ENCODE data around the gene ADCK2.
"Not testable (repeated sequence)": the region's sequence is repeated elsewhere in the genome, so short reads cannot be mapped to it uniquely, and the experiment has no call there.

The ADCK2 gene

DNA sequence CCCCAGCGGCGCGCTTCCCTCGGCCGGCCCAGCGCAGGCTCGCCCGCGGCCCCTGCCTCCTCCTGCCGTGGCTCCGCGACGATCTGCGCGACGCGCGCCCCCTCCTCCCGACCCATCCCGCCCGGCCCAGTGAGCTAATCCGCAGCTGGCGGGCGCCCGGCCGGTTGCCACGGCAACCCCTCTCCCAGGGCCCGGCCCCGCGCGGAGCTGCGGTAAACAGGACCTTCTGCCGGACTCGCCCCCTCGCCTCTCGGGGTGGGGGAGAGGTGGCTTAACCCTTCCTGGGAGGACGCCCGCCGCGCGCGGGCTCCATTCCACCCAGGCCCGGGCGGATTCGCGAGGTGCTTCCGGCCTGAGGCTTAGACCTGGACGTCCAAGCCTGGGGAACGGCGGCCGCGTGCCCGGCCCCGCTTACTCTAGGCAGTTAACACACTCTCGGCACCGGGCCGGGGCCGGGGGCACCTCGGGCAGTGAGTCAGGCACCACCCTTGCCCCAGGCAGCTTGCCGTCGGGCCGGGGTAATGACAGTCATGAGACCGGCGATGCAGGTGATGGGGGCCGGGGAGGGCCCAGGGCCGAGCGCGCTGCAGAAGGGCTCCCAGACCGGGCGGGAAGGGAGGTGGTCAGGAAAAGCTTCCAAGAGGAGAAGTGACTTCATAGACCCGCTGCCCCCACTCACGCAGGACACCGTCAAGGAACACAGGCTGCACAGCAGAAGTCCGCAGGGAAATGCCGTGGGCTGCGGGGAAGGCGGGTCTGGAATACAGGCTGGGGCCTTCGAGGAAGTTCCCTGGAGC, 31.8 kb upstream of the ADCK2 start, which contains the start of gene DENND2A:
Gene DENND2A (minus strand): TSS at position 87 of the 797 bp plus-strand sequence. CDS start 38,416 bp downstream, outside the sequence.
- ATAC-seq: peak; percentile 27
- peak within 1 kb of the TSS; percentile 72 for H3K4me3 Mint-ChIP-seq
- DNase-seq (ENCODE audit: low spot score in 2 of 2): no peak
- H3K4me1 Mint-ChIP-seq: peaks cover 20% of the 10 kb centered on the region
- H3K36me3 Mint-ChIP-seq: no peaks in the 10 kb centered on the region
- no peak within 1 kb of the TSS for H3K27ac Mint-ChIP-seq
- no peaks in the 10 kb centered on the region for H3K9me3 Mint-ChIP-seq

DNA sequence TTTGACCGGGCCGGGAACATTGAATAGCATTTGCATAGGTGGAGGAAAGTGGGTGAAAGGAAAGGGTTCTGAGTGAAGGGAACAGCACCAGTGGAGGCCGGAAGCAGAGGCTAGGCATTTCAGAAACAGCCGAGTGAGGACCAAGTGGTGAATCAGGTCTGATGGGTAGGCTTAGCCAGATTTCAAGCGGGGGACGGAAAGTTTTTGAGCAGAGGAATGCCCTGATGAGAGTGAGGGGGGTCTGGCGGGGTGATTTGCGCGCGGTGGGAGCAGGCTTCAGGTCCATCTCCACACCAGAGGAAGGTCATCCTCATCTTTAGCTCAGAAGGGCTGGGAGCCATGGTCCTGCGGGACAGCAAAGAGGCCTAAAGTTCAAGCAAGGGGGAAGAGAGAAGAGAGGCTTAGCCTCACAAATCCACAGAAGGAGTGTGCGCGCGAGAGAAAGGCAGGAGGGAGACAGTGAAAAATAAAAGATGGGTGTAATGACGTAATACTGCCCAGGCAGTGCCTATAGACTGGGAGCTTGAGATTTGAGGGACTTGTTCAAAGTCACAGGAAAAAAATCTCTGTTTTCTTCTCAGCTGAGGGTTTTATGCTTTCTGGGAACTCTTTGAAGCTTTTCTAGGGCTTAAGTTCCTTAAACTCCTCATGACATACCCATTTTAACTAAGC, 31.1 kb upstream of the ADCK2 start:
- Mint-ChIP-seq H3K9me3 (no peaks in the 10 kb centered on the region), H3K36me3 (no peaks in the 10 kb centered on the region), H3K27ac (no peak overlapping the region), H3K4me1 (peaks cover 23% of the 10 kb centered on the region), H3K4me3 (peak overlapping the region; percentile 72)
- no peak for DNase-seq (ENCODE audit: low spot score in 2 of 2)
- no peak for ATAC-seq

DNA sequence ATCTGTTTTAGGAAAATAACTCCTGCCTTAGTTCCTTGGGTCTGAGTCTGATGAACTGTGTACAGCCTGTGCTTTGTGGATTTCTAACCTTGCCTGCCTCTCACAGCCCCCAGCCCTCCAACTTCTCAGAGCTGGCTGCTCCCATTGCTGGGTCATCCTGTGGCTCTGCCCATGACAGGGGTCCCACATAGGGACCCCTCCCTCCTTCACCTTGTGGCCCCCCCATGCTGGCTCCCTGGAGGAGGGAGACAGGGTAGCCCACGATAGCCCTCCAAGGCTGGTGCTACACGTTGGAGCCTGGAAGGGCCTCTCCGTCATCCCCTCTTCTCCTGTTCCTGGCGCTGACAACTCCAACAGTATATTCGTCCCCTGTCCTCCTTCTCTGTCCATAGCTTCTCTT, 29.3 kb upstream of the ADCK2 start:
- no peaks in the 10 kb centered on the region for H3K9me3 Mint-ChIP-seq
- ATAC-seq (no peak), DNase-seq (ENCODE audit: low spot score in 2 of 2) (no peak)
- no peak overlapping the region for H3K27ac Mint-ChIP-seq
- no peak overlapping the region for H3K4me3 Mint-ChIP-seq
- peaks cover 30% of the 10 kb centered on the region for H3K4me1 Mint-ChIP-seq
- H3K36me3 Mint-ChIP-seq: no peaks in the 10 kb centered on the region

DNA sequence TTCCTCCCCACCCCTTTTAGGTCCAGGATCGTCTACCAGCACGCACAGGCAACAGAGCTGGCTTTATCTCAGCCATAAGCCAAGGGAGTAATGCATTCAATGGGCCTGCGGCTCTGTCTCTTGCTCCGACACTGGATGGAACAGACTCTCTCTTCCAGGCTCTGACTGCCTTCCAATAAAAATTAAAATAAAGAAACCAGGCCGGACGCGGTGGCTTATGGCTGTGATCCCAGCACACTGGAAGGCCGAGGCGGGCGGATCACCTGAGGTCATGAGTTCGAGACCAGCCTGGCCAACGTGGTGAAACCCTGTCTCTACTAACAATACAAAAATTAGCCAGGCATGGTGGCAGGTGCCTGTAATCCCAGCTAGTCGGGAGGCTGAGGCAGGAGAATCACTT, 28.0 kb upstream of the ADCK2 start:
- H3K4me3 Mint-ChIP-seq; H3K27ac Mint-ChIP-seq; ATAC-seq; H3K36me3 Mint-ChIP-seq; DNase-seq (ENCODE audit: low spot score in 2 of 2); H3K9me3 Mint-ChIP-seq: not testable (repeated sequence)
- H3K4me1 Mint-ChIP-seq: peaks cover 22% of the 10 kb centered on the region

DNA sequence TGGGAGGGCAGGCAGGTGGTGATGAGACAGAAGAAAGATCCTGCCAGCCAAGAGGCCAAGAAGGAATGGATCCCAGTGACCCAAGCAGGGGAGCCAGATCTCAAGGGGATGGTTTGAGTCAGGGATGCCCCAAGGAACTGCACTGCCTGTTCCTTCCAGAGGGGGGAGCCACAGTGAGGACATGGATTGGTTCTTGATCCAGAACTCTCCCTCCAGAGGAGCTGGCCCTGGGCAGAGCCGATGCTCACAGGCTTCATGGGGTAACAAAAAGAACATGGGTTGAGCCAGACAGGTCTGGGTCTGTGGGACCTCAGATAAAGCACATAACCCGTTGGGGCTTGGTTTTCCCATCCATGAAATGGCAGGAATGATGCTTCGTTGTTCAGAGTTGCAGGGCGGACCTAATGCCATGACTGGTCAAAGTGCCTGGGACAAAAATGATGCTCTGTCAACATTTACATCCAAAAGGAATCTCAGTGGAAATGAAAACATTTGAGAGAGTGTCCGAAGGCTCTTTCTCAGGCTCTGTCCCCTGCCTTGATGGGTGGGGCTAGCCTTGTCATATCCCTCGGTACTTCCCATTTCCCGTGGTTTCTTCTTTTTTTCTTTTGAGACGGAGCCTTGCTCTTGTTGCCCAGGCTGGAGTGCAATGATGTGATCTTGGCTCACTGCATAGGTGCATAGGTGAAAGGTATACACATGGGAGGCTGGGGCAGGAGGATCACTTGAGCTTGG, 27.4 kb upstream of the ADCK2 start:
- Mint-ChIP-seq H3K9me3 (no peaks in the 10 kb centered on the region), H3K36me3 (no peaks in the 10 kb centered on the region), H3K4me3 (no peak overlapping the region), H3K27ac (no peak overlapping the region), H3K4me1 (peaks cover 17% of the 10 kb centered on the region)
- peak in 1 of 2 donors; percentile 57 for DNase-seq (ENCODE audit: low spot score in 2 of 2)
- ATAC-seq: no peak

DNA sequence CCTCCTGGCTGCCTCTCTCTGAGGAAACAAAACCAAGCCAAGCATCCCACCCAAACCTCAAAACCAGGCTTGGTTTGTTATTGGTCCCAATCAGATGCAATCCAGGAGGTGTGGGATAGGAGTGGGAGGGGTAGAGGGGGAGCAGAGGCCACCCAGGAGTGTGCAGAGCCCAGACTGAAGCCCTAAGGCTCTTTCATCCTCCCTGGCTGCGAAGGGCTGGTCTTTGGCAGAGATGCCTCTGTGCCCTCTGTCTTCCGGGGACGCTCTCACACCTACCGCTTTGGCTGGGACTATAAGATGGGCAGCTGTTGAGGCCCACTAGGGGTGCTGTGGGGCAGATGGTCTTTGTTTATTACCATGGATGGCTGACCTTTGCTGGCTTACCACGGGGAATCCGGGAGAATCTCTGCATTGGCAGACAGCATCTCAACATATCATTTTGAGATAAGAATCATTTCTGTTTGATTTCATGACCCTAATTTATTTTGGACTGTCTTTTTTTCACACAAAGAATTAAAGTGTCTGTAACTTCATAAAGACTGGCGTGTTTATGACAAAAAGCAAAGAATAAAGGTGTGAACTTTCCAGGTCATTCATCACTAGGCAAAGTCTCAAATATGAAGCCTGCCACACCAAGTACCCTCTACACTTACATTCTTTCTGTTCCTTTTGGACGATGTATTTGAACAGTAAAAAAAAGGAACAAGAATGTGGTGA, 25.7 kb upstream of the ADCK2 start:
- Mint-ChIP-seq H3K4me1 (peaks cover 9% of the 10 kb centered on the region), H3K36me3 (no peaks in the 10 kb centered on the region), H3K4me3 (no peak overlapping the region), H3K9me3 (no peaks in the 10 kb centered on the region), H3K27ac (peak overlapping the region; percentile 75)
- peak; percentile 89 for ATAC-seq
- peak in 1 of 2 donors; percentile 64 for DNase-seq (ENCODE audit: low spot score in 2 of 2)

DNA sequence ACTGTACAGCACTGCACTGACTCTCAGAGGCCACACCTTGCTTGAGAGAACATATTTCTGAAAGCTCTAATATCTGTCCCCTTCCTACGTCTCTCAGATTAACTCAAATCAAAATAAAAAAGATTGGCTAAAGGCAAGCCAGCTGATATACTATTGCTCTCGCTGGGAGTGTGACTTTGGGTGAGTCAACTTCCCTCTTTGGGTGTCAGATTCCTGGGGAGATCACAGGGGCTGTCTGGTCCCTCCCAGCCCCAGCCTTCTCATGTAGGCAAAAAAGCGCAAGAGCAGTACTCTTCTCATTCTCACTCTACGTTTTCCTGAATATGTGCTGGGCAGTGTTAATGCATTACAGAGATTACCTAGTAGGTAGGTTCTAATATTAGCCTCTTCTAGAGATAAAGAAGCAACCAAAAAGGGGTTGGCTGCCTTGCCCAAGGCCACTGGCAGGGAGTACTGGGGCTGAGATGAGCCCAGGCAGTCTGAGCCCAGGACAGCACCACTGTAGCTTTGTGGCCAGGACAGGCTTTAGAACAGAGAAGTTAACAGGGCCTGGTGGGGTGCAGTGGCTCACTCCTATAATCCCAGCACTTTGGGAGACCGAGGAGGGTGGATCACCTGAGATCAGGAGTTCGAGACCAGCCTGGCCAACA, 23.1 kb upstream of the ADCK2 start:
- Mint-ChIP-seq H3K4me1 (peaks cover 20% of the 10 kb centered on the region), H3K27ac (no peak overlapping the region), H3K4me3 (no peak overlapping the region), H3K9me3 (no peaks in the 10 kb centered on the region), H3K36me3 (peaks cover 2% of the 10 kb centered on the region)
- no peak for ATAC-seq
- DNase-seq (ENCODE audit: low spot score in 2 of 2): no peak

DNA sequence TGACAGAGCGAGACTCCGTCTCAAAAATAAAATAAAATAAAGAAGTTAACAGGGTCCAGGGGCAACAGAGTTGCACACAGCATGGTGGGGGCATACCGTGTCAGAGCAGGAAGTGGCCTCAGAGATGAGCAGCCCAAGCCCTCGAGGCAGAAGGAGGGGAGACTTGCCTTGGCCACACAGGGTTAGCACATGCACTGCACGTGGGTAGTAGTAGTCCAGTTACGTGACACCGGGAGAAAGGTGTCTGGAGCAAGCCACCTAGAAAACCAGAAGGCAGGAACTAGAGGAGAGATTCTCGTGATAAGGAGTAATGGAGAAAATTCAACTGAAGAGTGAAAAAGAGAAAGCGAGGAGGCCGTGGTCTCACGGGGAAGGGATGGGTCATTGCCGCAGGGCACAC, 22.4 kb upstream of the ADCK2 start:
- Mint-ChIP-seq H3K36me3 (peaks cover 7% of the 10 kb centered on the region), H3K4me3 (no peak overlapping the region), H3K27ac (no peak overlapping the region), H3K4me1 (peaks cover 27% of the 10 kb centered on the region), H3K9me3 (no peaks in the 10 kb centered on the region)
- DNase-seq (ENCODE audit: low spot score in 2 of 2) (no peak), ATAC-seq (no peak)

DNA sequence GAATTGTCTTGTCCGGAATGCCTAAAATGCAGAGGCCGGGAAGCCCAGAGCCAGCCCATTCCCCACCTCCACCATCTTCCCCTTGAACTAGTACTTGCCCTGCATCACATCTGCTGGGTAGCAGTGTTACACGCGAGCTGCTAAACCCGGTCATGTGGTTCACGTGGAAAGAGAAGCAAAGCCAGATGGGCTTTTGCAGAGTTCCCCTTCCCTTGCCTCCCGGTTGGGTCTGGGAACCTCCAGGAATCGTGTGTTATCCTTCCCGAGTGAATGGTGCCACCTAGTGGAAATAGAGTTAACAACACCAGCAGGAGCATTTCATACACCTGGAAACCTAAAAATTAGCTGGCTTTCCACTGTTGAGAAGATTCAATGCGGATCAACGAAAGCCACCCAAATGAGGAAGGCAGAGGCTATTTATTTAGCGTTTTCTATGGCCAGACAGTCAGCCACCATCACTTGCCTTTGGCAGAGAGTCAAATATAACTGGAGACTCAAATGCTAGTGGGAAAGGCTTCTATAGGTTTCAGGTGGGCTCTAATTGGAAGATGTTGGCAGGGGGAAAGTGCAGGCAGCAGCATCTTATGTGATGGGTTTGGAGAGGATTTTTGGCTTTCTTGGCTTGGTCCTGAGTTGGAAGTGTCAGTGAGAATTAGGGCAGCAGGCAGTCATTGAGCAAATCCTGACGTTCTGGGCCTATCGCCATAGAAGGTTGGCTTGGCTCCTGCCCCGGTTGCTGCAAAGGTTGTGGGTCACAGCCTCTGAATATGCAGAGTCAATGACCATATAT, 19.2 kb upstream of the ADCK2 start:
- Mint-ChIP-seq H3K4me1 (peaks cover 36% of the 10 kb centered on the region), H3K4me3 (no peak overlapping the region), H3K36me3 (peaks cover 7% of the 10 kb centered on the region), H3K27ac (no peak overlapping the region), H3K9me3 (no peaks in the 10 kb centered on the region)
- peak in 1 of 2 donors; percentile 62 for DNase-seq (ENCODE audit: low spot score in 2 of 2)
- peak; percentile 42 for ATAC-seq

DNA sequence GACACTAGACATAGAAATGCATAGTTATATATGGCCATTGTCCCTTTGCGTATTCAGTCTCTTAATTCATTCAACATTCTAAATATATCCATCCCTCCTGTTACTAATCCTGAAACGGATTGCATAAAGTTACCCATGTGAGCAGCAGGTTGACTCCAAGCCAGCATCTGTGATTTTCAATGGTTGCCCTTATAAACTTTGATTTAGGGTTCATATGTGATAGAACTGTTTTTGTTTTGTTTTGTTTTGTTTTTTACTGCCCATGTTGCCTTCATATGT, 18.7 kb upstream of the ADCK2 start:
- Mint-ChIP-seq H3K4me3 (no peak overlapping the region), H3K27ac (no peak overlapping the region)
- ATAC-seq: no peak

DNA sequence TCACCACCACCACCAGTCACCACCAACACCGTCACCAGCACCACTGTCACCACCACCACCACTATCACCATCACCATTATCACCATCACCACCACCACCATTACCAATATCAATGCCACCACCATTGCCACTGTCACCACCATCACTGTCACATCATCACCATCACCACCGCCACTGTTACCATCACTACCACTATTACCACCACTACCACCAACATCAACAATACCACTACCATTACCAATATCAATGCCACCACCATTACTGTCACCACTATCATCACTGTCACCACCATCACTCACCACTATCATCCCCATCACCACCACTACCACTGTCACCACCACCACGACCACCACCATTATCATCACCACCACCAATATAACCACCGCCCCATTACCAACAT, 18.1 kb upstream of the ADCK2 start:
- Mint-ChIP-seq H3K4me3 (no peak overlapping the region), H3K9me3 (no peaks in the 10 kb centered on the region), H3K27ac (peak overlapping the region; percentile 18), H3K4me1 (peaks cover 36% of the 10 kb centered on the region), H3K36me3 (peaks cover 7% of the 10 kb centered on the region)
- ATAC-seq (no peak), DNase-seq (ENCODE audit: low spot score in 2 of 2) (no peak)

More for the DNA sequence above, 18.7 kb upstream of the ADCK2 start:
- Mint-ChIP-seq H3K36me3 (peaks cover 7% of the 10 kb centered on the region), H3K4me1 (peaks cover 36% of the 10 kb centered on the region), H3K9me3 (no peaks in the 10 kb centered on the region)
- no peak for DNase-seq (ENCODE audit: low spot score in 2 of 2)

DNA sequence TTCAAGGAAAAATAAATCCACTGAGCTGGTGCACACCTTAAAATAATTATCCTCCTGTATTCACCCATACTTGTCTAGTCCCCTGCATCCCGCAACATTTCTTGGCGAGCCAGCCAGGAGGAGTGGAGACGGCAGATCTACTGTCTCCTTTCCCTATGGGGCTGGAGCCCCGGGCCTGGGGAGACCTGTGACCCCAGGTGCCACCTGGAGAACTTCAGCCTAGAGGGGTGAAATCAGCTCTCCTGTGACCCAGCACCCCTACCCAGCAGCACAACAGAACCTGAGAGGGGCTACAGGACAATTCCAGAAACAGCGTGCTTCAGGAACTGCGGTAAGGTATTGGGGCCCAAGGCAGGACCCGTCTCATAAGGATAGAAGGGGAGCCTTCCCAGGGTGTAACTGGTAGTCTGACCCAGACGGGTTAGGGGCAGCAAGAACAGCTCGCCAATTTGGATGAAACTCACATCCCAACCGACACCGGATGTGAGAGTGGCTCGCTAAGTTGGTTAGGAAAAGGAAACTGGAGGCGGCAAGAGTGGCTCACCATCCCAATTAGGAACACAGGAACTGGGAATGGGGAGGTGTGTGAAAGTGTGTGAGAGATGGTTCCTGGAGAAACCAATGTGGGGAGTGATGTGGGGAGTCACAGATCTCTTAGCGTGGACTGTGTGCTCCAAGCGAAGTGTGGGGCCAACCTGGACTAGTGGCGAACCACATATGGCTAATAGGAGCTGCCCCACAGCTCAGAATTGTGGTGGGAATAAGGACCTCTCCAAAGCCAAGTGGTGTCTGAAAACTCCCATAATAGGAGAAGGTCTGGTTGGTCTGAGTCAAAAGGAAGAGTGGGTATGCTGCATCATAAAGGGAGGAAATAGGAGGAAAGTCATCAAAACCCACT, 17.0 kb upstream of the ADCK2 start:
- peak overlapping the region; percentile 55 for H3K27ac Mint-ChIP-seq
- ATAC-seq (no peak), DNase-seq (ENCODE audit: low spot score in 2 of 2) (no peak)
- H3K9me3 Mint-ChIP-seq: no peaks in the 10 kb centered on the region
- H3K4me3 Mint-ChIP-seq: peak overlapping the region; percentile 63
- H3K4me1 Mint-ChIP-seq: peaks cover 36% of the 10 kb centered on the region
- H3K36me3 Mint-ChIP-seq: peaks cover 7% of the 10 kb centered on the region
